ENCODE data around the gene SYNJ1.
"Not testable (repeated sequence)": the region's sequence is repeated elsewhere in the genome, so short reads cannot be mapped to it uniquely, and the experiment has no call there.

Gene SYNJ1

DNA sequence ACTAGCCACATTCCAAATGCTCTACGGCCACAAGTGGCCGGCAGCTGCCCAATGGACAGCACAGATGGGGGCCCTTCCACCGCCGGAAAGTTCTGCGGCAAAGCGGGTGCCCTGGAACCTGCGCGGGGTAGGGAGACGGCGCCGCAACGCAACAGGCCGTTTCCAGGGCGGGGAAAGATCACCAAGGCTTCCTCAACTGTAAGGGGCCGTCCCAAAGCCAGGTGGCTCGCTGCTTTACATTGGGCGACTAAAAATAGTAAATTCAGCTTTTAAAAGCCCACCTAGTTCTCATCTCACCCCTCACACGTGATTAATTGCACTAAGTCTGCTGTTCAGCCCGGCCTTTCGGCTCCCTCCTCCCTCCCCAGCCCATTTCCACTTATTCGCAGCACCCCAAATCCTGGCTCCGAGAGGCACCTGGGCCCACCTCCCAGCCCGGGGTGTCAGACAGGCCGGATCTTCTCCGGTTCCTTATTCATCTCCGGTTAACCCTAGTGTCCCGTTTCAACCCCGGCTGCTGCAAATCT is 116.3 kb downstream of the SYNJ1 start:
- peak in 2 of 3 experiments; percentile 48 to 57 for DNase-seq

DNA sequence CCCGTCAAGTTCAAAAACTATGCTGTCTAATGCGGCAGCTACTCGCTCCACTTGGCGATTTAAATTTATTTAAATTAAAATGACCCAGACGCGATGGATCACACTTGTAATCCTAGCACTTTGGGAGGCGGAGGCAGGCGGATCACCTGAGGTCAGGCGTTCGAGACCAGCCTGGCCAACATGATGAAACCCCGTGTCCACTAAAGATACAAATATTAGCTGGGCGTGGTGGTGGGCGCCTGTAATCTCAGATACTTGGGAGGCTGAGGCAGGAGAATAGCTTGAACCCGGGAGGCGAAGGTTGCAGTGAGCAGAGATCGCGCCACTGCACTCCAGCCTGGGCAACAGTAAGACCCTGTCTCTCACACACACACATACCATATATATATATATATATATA is 116.9 kb downstream of the SYNJ1 start:
- DNase-seq, result not testable (repeated sequence)

DNA sequence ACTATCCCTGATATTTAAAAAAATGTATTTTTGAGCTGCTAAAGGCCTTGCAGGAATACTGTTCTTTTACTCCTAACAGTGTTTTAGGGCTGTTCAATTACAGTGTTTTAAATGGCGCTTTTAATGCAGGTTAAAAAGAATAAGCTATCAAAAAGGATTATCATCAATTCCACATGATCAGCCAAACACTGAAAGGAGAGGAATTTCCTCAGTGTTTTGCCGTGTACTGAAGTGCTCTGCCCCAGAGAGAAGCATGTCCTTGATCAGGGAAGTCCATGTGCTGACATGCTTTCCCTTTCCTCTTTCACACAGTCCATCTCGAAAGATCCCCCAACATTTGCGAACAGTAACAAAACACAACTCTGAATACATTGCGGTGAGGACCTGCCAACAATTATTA is 119.0 kb downstream of the SYNJ1 start:
- DNase-seq, result no peak

DNA sequence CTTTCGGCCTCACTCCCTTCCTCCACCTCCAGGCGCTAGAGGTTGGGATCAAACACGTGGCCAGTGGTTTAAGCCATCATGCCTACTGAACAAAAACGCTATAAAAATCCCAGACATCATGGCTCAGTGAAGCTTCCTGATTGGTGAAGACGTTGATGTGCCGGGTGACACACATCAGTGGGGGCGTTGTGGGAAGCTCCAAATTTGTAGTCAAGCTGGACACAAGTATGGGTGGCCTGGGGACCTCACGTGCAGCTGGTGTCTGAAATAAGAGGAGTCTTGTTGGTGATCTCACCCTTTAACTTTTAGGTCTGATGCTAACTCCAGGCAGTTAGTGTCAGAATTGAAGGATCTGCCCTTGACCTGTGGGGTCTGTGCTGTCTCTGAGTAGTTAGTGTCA is 122.3 kb downstream of the SYNJ1 start:
- no peak for DNase-seq

DNA sequence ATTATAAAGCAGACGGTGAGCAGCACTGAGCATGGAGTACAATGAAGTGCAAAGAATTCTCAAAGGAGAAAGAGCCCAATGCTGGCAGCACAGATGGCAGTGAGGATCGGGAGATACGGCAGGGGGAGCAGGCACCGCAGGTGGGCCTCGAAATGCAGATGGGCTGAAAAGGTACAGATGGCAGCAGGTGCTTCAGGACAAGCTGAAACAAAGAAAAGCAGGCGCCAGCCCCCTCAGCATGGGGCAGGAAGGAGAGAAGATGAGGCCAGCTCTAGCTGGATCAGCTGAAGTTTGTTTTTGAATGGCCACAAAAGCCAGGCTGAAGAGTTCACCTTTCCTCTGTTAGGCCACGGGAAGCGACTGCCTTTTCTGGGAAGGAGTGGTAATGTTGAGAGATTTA is 123.3 kb downstream of the SYNJ1 start:
- peak in 2 of 3 experiments; percentile 94 to 98 for DNase-seq

DNA sequence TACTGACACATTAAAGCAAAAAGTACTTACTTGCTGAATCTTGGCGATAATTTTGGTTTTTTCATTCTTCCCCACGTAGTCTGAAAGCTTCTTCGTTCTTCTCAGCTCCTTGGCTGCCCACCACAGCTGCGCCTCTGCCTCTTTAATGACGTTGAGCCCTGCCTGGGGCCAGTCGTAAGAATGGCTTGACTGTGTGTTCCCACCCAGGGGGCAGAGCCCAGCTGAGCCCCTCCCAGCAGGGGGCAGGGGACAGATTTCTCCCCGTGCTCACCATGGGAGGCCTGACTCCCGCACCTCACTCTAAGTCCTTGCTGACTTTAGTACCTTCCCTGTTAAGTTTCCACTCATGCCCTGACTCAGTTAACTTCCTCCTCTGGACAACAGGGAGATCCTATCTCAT is 124.7 kb downstream of the SYNJ1 start:
- peak in 2 of 3 experiments; percentile 39 to 69 for DNase-seq

DNA sequence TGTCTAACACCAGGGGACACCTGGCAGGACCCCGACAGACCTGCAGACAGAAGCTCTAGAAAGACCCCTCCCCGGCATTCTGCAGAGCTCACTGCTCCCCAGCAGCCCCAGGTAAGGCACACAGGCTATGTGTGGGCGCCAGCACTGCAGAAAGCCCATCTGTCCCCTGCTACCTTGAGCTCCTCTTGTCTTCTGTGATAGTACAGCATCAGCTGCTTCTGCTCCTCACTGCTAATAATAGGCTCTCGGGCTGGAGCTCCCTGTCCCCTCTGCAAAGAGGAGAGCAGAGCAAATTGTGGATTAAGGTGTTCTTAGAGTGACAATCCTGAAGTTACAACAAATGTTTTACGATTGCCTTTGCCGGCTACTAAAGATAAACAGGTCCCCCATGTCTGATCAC is 125.7 kb downstream of the SYNJ1 start:
- peak in 1 of 3 experiments; percentile 21 for DNase-seq

DNA sequence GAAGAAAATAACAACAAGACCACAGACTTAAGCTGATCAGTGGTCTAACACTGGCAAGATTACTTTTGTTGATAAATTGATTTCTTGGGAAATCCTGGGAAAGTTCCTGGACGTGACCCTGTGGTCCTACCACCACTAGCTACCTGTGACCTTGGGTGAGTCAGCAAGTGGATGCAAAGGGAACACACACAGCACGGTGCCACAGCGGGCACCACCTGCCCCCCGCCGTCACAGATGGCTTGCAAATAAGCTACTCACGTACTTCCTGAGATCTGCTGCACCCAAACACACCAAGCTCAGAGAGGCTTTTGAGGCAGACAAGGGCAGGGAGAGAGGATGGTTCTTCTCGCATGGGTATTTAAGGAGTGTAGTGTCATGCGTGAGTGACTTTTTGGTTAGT is 128.3 kb downstream of the SYNJ1 start:
- peak in 2 of 3 experiments; percentile 77 to 84 for DNase-seq

DNA sequence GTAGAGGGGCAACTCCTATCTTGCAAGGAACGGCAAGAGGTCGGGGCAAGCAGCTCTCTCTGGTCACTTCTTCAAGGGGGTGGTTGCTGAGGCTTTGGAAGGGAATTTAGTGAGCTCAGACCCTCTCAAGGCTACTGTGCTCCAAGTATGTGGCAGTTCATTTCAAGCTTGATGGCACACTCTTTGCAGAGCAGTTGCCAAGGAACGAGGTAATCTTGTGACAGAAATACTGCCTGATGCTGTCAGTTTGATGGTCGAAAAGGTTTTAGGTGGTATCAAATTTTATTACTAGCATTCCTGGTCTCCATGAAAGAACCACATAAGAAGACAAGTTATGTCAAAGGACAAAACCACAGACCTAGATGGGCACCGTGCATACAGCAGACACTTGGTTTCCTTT is 128.7 kb downstream of the SYNJ1 start:
- peak in 1 of 3 experiments; percentile 49 for DNase-seq

DNA sequence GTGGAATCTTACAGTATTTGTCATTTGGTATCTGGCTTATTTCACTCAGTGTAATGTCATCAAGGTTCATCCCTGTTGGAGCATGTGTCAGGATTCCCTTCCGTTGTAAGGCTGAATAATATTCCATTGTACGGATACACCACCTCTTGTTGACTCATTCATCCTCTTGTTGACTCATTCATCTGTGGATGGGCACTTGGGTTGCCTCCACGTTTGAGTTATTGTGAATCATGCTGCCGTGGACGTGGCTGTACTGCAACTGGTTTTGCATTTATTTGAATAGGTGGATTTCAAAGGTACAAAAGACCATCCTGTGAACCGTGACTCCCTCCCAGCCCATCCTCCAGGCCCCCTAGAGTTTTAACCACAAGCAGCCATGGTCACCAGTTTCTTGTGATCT is 130.6 kb downstream of the SYNJ1 start:
- DNase-seq, result no peak

DNA sequence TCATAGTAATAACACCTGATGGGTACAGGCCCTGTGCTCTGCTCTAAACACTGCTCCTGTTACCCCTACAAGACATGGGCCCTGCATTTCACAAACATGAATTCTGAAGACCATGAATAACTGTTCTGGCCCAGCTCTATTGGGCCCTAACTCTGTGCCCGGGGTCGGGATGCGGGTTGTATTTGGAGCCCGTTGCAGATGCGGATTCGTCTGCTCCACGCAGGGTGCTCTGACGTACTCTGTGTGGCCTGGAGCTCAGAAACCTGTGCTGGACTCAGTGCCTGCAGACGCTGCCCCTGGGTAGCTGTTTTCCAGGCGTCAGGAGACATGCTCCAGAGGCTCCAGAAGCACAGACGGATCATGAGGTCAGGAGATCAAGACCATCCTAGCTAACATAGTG is 132.4 kb downstream of the SYNJ1 start:
- DNase-seq, result no peak

DNA sequence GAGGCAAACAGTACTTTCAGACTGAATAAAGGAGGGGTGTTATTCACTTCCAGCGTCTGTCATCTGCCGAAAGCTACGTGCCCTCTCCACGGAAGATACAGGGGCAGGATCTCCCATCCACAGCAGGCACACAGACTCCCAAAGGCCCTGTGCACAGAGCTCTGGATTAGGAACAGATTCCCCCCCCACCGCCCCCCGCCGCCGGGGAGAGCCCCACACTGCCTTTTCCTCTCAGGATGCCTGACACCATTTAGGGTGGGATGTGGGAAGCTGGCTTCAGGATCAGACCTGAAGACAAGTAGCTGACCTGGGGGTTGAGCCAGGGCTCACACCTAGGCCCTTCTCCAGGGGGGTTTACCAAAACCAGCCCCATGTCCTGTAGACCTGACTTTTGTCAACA is 134.1 kb downstream of the SYNJ1 start:
- DNase-seq, result no peak

DNA sequence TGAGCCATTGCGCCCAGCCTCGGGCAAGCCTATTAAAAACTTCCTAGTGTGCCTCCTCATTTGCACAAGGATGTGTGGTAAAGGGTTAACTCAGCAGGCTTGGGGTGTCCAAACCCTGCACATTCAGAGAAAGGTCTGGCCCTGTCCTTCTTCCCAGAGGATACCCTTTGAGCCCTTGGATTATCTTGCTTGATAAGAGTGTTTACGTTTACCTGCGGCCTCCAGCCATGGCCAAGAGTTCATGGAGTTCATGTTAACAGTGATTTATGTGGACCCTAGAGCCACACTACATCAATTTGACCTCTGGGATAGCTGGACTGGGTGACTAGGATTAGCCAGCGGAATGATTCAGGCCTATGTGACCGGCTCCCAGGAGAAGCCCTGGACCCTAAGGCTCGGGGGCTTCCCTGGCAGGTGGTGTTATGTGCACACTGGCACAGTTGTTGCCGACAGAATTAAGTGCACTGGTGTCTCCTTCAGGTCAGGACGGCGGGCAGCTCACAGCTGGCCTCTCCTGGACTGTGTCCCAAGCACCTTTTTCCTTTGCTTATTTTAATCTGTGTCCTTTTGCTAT is 134.8 kb downstream of the SYNJ1 start:
- DNase-seq, result no peak

DNA sequence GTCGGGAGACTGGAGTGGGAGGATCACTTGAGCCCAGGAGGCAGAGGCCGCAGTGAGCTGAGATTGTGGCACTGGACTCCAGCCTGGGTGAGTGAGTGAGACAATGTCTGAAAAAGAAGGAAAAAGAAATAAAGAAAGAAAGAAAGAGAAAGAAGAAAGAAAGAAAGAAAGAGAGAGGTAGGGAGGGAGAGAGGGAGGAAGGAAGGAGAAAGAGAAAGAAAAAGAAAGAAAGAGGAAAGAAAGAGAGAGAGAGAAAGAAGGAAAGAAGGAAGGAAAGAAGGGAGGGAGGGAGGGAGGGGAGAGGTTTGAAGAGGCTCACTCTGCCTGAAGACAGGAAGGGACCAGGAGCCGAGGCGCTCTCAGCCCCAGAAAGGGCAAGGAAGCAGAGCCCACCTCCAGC is 137.7 kb downstream of the SYNJ1 start:
- no peak for DNase-seq

DNA sequence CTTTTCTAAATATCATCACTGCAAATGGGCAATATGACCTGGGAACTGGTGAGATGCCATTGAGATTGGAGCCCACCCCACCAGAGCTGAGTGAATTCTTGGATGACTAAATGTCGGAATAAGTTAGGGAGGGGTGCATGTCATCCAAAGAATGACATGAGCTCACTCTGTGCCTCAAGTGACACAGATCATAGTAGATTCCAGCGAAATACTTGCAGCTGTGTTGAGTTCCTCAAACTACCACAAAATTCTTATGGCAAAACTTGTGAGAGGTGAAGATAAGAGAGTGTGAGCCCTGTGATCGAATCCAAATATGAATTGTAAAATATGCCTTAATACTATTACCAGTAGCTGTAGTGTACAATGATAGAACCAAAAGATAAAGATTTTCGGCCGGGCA is 140.2 kb downstream of the SYNJ1 start:
- DNase-seq, result no peak

DNA sequence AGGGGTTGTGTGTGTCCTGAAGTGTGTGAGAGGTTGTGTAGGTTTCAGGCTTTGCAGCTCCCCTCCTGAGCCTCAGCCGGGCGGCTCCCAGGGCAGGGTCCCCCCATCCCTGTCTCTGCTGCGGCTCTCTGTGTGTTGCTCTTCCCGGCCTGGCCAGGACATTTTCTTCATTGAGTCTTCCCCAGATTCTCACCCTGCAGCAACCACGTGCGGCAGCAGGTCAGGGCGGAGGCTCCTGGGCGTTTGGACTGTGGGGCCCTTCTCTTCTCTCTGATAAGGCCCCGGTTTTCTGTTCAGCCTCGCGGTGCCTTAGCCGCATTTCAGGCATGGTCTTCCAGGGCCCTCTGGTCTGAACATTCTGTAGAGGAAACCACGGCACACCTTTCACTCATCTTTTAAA is 140.7 kb downstream of the SYNJ1 start:
- DNase-seq, result no peak

DNA sequence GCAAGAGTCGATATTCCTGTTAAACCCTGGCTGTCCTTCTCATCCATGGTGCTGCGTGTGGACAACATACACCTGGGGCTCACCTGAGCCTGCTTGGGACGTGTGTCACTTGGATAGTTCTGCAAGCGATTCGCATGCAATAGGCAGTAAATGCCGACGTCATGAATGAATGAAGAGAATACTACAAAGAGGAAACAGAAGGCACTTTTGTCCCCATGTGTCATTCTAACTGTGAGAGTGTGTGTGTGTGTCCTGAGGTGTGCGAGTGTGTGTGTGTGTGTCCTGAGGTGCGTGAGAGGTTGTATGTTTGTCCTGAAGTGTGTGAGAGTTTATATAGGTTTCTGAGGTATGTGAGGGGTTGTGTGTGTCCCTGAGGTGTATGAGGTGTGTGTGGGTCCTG is 141.8 kb downstream of the SYNJ1 start:
- DNase-seq, result no peak

DNA sequence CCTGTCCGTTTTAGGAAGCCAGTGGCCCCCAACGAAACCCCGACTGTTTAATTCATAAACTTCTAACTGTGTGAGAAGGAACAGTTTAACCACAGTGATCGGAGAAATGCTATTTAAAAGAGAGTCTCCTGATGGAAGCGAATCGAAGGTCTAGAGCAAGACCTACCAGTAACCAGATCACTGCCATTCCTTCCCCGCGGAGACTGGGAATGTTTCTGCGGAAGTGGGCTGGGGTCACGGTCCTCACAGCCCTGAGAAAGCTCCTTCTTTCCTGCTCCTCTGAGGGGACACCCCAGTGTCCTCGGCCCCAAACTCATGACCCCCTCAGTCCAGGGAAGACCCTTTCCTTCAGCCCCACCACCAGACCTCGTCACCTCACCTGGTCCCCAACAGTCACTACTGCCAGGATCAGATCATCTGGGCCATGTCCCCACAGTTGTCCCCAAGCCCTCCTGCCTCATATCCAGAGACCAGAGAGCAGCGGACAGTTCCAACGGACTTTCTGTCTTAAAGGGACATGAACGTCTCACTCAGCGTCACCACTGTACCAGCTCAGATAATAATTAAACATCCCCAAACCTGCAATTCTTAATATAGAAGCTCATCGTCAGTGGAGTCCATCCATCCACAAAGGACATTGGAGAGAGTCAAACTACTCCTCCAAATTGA is 142.6 kb downstream of the SYNJ1 start, which contains the start of gene TCP10L:
Gene TCP10L, minus strand, starts transcription at position 482 of the 669 bp plus-strand sequence. CDS start 1,219 bp downstream, outside the sequence.
- DNase-seq, result no peak

DNA sequence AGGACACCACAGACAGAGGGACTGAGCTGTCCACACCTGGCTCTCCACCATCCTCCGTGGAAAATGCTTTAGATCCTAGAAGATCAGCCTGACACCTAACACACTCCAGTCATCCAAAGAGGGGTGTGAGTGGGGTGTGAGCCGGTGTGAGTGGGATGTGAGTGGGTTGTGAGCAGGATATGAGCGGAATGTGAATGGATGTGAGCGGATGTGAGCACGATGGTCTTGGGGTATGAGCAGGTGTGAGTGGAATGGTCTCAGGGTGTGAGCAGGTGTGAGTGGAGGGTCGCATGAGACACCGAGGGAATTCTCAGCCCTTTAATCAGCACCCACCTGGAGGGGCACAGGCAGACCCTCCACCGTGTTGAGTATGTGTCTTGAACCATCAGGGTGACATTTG is 143.3 kb downstream of the SYNJ1 start:
- no peak for DNase-seq

DNA sequence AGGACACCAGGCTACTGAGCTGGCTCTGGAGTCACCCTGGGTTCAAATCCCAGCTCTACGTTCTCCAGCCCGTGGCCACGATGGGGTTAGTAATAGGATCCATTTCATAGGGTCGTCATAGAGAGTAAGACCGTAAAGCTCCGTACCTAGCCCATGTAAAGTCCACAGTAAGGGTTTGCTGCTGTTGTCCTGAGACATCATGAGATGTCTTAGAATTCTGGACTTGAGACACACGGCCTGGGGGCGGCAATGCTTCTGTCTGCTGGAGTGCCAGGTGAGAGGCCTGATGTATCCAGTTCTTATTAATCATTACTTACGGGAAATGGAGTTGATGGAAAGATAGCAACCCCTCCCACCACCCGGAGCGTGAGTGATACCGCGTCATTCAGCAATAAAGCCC is 146.1 kb downstream of the SYNJ1 start:
- no peak for DNase-seq

DNA sequence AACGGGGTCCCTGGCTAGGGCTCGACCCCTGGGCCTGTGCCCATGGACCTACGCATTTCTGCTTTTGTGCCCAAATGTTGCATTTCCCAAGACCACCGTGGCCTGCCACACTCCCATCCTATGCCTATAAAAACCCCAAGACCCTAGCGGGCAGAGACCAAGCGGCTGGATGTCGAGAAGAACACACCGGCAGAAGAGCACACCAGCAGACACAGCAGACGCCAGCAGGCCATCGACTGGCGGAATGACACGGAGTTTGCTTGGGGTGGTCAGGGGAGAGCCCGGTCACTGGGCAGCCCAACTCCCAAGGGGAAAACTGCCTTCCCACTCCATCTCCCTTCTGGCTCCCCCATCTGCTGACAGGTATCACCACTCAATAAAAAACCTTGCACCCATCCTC is 146.9 kb downstream of the SYNJ1 start:
- no peak for DNase-seq
